Activated CD4-positive, alpha-beta memory T cell treated with anti-CD3 and anti-CD28 coated beads for 36 hours (primary cell): ENCODE measurements around the gene RTKN2. TPM values are rescaled to one million over a fixed set of nuclear protein-coding genes. Genes with fewer than 3 reads are reported as not detected.

Source experiments
- CTCF ChIA-PET: fragments of 350-600 bp; sonication (Branson Sonifier 250); formaldehyde crosslinking; loops from one replicate; lab custom pipeline; 2021; ENCODE audit warnings: antibody characterized with exemption, inconsistent platforms; lab: Charles Lee
- POLR2A ChIA-PET: fragments of 350-600 bp; sonication (Branson Sonifier 250); formaldehyde crosslinking; loops from one replicate; lab custom pipeline; 2021; ENCODE audit warnings: antibody characterized with exemption; lab: Charles Lee
- DNase-seq: peaks from one replicate; pipeline ENCODE4 v3.0.0-alpha.2; 2020
- H3K27ac Mint-ChIP-seq: one replicate; pipeline ENCODE4 v1.8.0; 2021; ENCODE audit warnings: mixed read lengths
- H3K27me3 Mint-ChIP-seq: one replicate; pipeline ENCODE4 v1.8.0; 2021; ENCODE audit warnings: mixed read lengths
- H3K36me3 Mint-ChIP-seq: one replicate; pipeline ENCODE4 v1.8.0; 2021; ENCODE audit warnings: mixed read lengths
- H3K4me1 Mint-ChIP-seq: one replicate; pipeline ENCODE4 v1.8.0; 2021; ENCODE audit warnings: low read depth, mixed read lengths
- H3K4me3 Mint-ChIP-seq: one replicate; pipeline ENCODE4 v1.8.0; 2021; ENCODE audit warnings: mild to moderate bottlenecking, mixed read lengths
- H3K9me3 Mint-ChIP-seq: one replicate; pipeline ENCODE4 v1.8.0; 2021; ENCODE audit warnings: mixed read lengths
- intact Hi-C: fragments of 100-400 bp; cut with micrococcal nuclease; formaldehyde crosslinking; loops from one replicate; pipeline ENCODE4 v1.15.1; 2023
- total RNA-seq, 2 experiments: library from RNA; stranded (reverse); gene quantifications; one replicate each; pipeline ENCODE4 v1.2.3, GENCODE V29; 2021

Gene RTKN2
- total RNA-seq, 2 experiments from 2014 or later = 5.1 to 5.9 TPM

DNA sequence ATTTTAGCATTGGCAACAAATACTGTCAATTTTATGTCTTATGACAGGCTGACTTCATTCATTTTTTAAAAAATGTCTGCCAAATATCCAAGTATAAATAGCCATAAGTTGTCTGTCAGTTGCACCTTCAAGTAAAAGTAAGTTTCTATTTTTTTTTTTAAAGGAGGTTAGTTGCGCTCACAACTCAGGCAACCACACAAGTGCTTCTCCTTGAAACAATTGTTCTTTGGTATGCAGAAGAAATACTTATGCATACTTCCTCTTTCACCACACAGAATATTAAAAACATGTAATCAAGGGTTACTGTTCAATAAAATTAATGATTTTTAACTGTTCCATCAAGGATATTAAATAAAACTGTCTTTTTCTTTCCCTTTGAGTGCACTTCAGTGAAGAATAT, 97.9 kb downstream of the RTKN2 start:
- Mint-ChIP-seq H3K27me3 (no peaks in the 10 kb centered on the region), H3K4me3 (no peak overlapping the region), H3K36me3 (peaks cover 10% of the 10 kb centered on the region)

DNA sequence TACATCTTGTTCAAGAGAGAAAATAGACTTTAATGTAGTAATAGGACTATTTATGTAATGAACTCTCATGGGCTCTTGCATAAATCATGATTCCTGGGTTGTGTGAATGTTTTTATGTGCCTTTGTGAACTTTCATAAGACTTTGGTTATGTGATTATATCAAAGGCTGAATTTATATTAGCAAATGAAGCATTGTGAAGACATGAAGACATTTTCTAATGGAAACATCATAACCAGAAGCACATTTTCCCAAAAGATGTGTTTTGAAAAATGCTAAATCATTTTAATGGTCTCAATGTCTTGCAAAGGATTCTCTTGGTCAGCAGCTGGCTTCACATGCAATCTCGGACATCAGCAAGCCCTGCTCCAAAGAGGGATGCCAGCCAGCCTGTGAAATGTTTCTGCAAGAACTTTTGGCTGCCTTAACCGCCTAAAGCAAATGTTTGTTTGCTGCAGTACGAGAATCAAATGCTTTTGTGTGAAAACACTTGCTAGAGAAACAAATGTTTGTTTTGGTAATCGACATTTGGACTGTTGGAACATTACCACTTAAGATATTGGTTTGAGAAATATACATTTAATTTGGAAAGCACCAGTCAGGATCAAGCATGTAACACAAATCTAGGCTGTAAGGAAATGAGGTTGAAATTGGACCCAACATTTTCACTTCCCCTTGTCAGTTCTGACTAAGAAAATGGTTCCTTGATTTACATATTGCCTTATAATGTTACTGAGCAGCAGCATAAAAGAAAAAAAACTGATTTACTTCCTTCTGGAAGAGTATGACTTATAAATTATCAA, 102.1 kb downstream of the RTKN2 start:
- POLR2A ChIA-PET = no interaction called here
- intact Hi-C loops = no loop called here
- H3K4me1 Mint-ChIP-seq = peaks cover 8% of the 10 kb centered on the region
- CTCF ChIA-PET = no interaction called here
- no peaks in the 10 kb centered on the region for H3K27me3 Mint-ChIP-seq
- H3K9me3 Mint-ChIP-seq = no peaks in the 10 kb centered on the region
- DNase-seq = no peak
- H3K36me3 Mint-ChIP-seq = no peaks in the 10 kb centered on the region
- H3K27ac Mint-ChIP-seq = no peak overlapping the region
- no peak overlapping the region for H3K4me3 Mint-ChIP-seq

More for the DNA sequence above, 97.9 kb downstream of the RTKN2 start:
- Mint-ChIP-seq H3K27ac (no peak overlapping the region), H3K4me1 (peaks cover 20% of the 10 kb centered on the region), H3K9me3 (peaks cover 20% of the 10 kb centered on the region)
- ChIA-PET POLR2A (no interaction called here), CTCF (no interaction called here)
- intact Hi-C loops = no loop called here
- no peak for DNase-seq

DNA sequence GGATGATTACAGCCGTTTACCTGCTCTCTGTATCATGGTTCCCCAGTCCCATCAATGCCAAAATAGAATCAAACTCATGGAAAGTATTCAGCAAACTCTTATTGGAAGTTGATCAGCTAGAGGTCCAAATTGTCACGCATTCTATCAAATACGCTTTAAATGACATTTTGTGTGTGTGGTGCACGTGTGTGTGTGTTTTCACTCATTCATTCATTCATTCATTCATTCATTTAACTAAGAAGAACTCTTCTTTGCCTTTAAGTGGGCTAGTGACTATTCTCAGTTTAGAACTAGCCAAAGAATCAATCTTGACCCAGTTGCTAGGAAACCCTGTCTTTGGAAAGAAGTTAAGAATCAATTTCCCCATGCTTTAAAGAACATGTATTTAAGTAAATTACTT, 102.8 kb downstream of the RTKN2 start:
- ChIA-PET CTCF (no interaction called here), POLR2A (no interaction called here)
- Mint-ChIP-seq H3K4me1 (peaks cover 8% of the 10 kb centered on the region), H3K27ac (no peak overlapping the region), H3K4me3 (no peak overlapping the region), H3K36me3 (no peaks in the 10 kb centered on the region), H3K9me3 (no peaks in the 10 kb centered on the region), H3K27me3 (no peaks in the 10 kb centered on the region)
- no peak for DNase-seq
- intact Hi-C loops = no loop called here

DNA sequence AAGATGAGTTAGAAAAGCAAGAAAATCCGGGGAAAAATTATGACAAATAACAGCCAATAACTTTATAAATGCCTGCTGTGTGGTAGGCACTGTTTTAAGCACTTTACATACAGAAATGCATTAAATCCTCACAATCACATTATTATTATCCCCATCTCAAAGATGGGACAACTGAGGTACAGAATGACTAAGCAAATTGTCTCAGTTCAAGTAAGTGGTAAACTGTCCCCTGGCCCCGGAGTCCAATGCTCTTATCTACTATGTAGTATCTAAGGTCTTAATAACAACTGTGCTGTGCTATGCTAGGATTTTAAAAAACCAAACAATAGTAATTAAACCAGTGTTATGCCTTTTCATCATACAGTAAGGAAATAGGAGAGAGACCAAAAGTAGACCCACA, 105.6 kb downstream of the RTKN2 start:
- Mint-ChIP-seq H3K27me3 (no peaks in the 10 kb centered on the region), H3K4me1 (peaks cover 10% of the 10 kb centered on the region), H3K9me3 (no peaks in the 10 kb centered on the region), H3K36me3 (no peaks in the 10 kb centered on the region), H3K27ac (no peak overlapping the region), H3K4me3 (no peak overlapping the region)
- CTCF ChIA-PET = no interaction called here
- intact Hi-C loops = no loop called here
- no peak for DNase-seq
- POLR2A ChIA-PET = no interaction called here

DNA sequence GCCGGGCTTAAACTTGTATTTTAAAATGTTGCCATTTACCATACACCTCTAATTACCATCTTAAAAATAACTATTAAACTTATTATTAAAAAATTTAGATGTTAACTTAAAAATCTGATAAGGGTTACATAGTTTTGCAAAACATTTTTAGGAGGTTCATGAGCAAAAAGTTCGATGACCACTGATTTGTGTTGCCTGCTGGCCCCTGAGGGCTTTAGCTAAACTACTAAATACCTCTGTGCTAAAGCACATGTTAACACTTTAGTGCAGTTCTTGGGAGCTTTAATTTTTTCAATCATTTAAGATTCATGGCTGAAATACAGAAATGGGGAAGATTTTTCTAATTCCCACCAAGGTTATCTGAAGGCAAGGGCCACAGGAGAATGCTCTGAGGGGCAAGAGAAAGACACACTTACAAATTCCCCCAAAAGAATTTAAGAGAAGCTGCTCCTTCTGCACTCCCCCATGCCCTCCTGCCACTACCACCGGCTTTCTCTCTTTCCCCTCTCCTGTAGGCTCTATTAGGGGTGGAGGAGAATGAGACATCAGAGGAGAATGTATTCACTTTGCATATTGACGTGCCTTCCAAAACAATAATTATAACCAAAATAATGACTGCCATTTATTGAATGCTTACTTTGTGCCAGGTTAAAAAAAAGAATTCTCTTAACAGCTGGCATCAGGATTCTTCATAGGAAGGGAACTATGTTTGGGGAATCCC, 106.2 kb downstream of the RTKN2 start:
- intact Hi-C loops = no loop called here
- CTCF ChIA-PET = interaction anchor here (1.2 kb wide), 1 partner anchor 22 kb away, joined by 3 read pairs; no protein-coding TSS in a partner anchor
- H3K27ac Mint-ChIP-seq = no peak overlapping the region
- POLR2A ChIA-PET = no interaction called here
- no peaks in the 10 kb centered on the region for H3K9me3 Mint-ChIP-seq
- DNase-seq = no peak
- no peaks in the 10 kb centered on the region for H3K36me3 Mint-ChIP-seq
- H3K4me3 Mint-ChIP-seq = no peak overlapping the region
- H3K27me3 Mint-ChIP-seq = no peaks in the 10 kb centered on the region
- H3K4me1 Mint-ChIP-seq = peaks cover 10% of the 10 kb centered on the region

DNA sequence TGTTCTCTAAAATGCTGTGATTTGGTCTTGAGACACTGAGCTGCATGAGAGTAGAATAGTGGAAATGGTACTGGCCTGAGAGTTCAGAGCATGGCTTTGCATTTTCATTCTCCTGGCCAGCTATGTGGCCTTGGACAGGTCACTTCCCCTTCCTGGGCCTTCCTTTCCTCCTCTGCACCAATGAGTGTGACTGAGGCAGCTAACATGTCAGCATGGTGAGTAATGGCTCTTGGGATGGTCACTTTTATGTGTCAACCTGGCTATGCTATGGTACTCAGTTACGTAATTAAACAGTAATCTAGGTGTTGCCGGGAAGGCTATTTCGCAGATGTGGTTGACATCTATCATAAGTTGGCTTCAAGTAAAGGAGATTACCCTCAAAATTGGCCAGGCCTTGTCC, 109.3 kb downstream of the RTKN2 start:
- DNase-seq = no peak

DNA sequence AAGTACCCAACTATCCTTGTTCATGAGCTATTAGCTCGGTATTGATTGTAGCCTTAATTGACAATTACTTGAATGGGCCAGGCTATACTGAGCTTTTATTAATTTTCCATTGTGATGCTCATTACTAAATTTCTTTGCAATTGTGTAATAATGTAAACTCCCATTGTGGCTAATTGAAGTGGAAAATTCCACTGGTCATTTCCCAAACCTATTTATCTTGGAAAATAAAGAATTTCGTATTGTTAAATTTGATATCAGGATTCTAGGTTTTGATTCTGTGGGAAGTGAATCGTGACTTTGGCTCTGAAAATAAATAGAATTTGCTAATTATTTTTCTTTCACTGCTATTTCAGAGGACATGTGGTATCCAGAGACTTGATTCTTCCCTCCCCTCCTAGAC, 111.0 kb downstream of the RTKN2 start:
- Mint-ChIP-seq H3K27me3 (no peaks in the 10 kb centered on the region), H3K9me3 (no peaks in the 10 kb centered on the region), H3K27ac (no peak overlapping the region), H3K4me1 (peaks cover 3% of the 10 kb centered on the region), H3K36me3 (no peaks in the 10 kb centered on the region), H3K4me3 (no peak overlapping the region)
- ChIA-PET POLR2A (no interaction called here), CTCF (no interaction called here)
- intact Hi-C loops = no loop called here
- DNase-seq = no peak

More for the DNA sequence above, 109.3 kb downstream of the RTKN2 start:
- Mint-ChIP-seq H3K4me3 (no peak overlapping the region), H3K36me3 (no peaks in the 10 kb centered on the region), H3K27ac (no peak overlapping the region), H3K4me1 (peaks cover 3% of the 10 kb centered on the region), H3K27me3 (no peaks in the 10 kb centered on the region), H3K9me3 (no peaks in the 10 kb centered on the region)
- intact Hi-C loops = no loop called here
- POLR2A ChIA-PET = no interaction called here
- CTCF ChIA-PET = no interaction called here

DNA sequence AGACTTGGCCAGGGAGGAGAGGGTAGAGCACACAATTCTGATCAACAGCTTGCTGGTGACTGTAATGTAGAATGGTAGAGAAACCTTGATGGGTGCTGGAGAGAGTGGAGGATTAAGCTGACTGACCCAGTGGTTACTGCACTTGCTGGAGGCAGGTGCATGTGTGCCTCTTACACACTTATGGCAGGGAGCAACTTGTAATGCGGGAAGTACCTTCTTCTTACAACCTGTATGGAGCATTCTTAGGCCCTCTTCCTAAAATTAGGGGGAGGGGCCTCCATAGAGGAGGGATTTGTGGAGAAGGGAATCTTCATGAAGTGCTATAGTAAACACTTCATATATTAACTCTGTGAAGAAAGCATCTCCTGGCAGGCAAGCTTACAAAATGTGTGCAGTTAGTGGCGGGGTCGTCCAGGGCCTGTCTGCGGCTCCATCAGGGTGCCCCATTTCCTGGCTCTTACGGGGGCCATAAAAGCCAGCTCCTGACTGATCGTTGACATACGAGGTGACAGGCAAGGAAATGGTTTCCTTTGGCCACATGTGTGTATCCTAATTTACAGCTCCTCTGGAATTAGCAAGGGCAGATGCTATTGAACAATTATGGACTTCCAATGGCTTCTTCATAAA, 113.5 kb downstream of the RTKN2 start:
- DNase-seq = no peak
- Mint-ChIP-seq H3K27ac (no peak overlapping the region), H3K4me3 (no peak overlapping the region), H3K36me3 (peaks cover 2% of the 10 kb centered on the region), H3K4me1 (peaks cover under 1% of the 10 kb centered on the region), H3K27me3 (no peaks in the 10 kb centered on the region), H3K9me3 (peaks cover 10% of the 10 kb centered on the region)
- intact Hi-C loops = no loop called here
- ChIA-PET POLR2A (no interaction called here), CTCF (no interaction called here)

DNA sequence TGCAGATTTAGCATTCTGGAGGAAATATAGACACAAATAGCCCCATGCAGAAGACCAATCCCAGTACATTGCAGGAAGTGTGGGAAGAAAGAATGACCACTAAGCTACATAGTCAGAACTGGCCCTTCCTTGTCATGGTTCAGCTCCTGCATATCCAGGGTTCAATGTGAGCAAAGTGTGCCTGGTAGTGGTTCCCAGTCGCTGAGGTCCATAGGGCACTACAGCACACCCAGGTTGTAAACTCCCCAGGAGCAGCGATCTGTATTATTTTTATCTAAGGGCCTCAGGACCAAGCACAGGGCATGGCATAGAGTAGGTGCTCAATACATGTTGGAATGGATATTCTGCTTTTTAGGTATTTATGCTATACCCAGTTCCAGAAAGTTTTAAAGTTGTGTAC, 114.4 kb downstream of the RTKN2 start:
- intact Hi-C loops = no loop called here
- ChIA-PET POLR2A (no interaction called here), CTCF (no interaction called here)
- Mint-ChIP-seq H3K27ac (no peak overlapping the region), H3K9me3 (peaks cover 10% of the 10 kb centered on the region), H3K4me1 (no peaks in the 10 kb centered on the region), H3K27me3 (no peaks in the 10 kb centered on the region), H3K4me3 (no peak overlapping the region), H3K36me3 (peaks cover 2% of the 10 kb centered on the region)
- no peak for DNase-seq

DNA sequence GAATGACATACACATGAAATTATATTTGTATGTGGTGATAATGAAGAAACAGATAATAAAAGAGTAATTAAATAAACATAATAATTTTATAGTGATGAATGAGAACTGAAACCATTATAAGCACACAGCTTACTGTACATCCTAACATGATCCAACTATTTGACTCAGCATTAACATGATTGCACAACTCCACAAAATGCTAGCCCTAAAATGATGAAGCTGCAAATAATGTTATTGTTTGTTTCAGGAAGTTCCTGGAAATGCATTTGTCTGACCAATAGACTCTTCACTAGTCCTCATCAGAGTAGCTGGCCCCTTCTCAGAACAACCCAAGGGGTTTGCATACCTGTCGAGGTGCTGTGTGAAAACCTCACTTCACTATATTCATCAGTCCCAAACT, 115.5 kb downstream of the RTKN2 start:
- H3K27ac Mint-ChIP-seq = no peak overlapping the region
- peaks cover 2% of the 10 kb centered on the region for H3K36me3 Mint-ChIP-seq
- intact Hi-C loops = no loop called here
- POLR2A ChIA-PET = no interaction called here
- peaks cover 10% of the 10 kb centered on the region for H3K9me3 Mint-ChIP-seq
- DNase-seq = no peak
- H3K4me1 Mint-ChIP-seq = peaks cover 3% of the 10 kb centered on the region
- CTCF ChIA-PET = no interaction called here
- no peaks in the 10 kb centered on the region for H3K27me3 Mint-ChIP-seq
- no peak overlapping the region for H3K4me3 Mint-ChIP-seq

DNA sequence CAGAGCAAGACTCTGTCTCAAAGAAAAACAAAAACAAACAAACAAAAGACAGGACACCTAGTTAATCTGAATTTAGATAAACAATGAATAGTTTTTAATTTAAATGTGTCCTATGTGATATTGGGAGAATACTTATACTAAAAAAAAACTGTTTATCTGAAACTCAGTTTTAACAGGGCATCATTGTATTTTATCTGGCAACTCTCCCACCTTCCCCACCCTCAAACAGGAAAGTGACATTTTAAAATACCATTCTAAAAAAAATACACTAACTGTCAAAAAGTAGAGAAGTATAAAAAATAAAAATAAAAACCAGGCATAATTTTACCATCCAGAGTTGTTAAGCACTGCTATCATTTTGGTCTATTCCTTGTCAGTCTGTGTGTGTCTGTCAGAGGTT, 119.0 kb downstream of the RTKN2 start:
- H3K4me3 Mint-ChIP-seq = no peak overlapping the region

DNA sequence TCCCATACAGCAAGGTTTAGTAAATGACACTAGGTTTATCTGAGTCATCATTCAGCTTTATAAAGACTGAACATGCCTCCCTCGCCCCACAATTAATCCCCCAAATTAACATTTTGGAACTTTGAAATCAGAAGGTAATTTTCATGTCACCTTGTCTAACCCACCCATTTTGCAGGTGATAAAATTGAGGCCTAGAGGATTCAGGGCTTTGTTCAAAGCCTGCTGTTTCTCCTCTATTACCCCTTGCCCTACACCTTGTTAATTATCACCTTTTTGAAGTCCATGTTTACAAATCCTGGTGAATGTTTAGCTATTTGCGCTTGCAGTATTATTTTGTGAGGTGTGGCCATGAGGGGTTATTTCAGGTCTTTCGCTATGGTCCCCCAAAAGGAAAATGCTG, 120.5 kb downstream of the RTKN2 start:
- DNase-seq = no peak
- H3K27ac Mint-ChIP-seq = no peak overlapping the region
- H3K9me3 Mint-ChIP-seq = peaks cover 15% of the 10 kb centered on the region
- H3K4me3 Mint-ChIP-seq = no peak overlapping the region
- ChIA-PET CTCF (no interaction called here), POLR2A (no interaction called here)
- no peaks in the 10 kb centered on the region for H3K27me3 Mint-ChIP-seq
- H3K4me1 Mint-ChIP-seq = peaks cover 3% of the 10 kb centered on the region
- H3K36me3 Mint-ChIP-seq = peaks cover 2% of the 10 kb centered on the region
- intact Hi-C loops = no loop called here

More for the DNA sequence above, 119.0 kb downstream of the RTKN2 start:
- ChIA-PET POLR2A (no interaction called here), CTCF (no interaction called here)
- H3K27ac Mint-ChIP-seq = no peak overlapping the region
- DNase-seq = no peak
- H3K27me3 Mint-ChIP-seq = no peaks in the 10 kb centered on the region
- peaks cover 2% of the 10 kb centered on the region for H3K36me3 Mint-ChIP-seq
- intact Hi-C loops = no loop called here
- peaks cover 10% of the 10 kb centered on the region for H3K9me3 Mint-ChIP-seq
- peaks cover 3% of the 10 kb centered on the region for H3K4me1 Mint-ChIP-seq
